ENCODE data around the gene ZBTB16. TPM values are rescaled to one million over a fixed set of nuclear protein-coding genes. Genes with fewer than 3 reads are reported as not detected.

ZBTB16 gene
- total and polyA plus RNA-seq, 10 donors: 1.5 to 85.6 (median 42.1) TPM

GRCh38 chr11:114257621-114258558 is 198.4 kb downstream of the ZBTB16 start:
- Histone ChIP-seq H3K9me3 (no peaks in the 10 kb centered on the region), H3K27ac (peak overlapping the region in 6 of 8 donors; percentile 8 to 66 (median 55)), H3K4me1 (peaks cover 4 to 55% (median 36%) of the 10 kb centered on the region in 6 donors), H3K27me3 (replicated peaks in 1 of 7) (peaks cover 0 to 7% (median 0%) of the 10 kb centered on the region in 7 donors), H3K36me3 (peaks cover 0 to 32% (median 0%) of the 10 kb centered on the region in 6 donors), H3K4me3 (no peak overlapping the region)
- 72 to 83% (median 73%) methylated on average over 21 to 29 of the region's 29 CpGs for WGBS, 5 donors
- intact Hi-C loops (cut with DNase I; ENCODE audit: low total_unique reads): loop anchor here (10.0 kb wide), 1 partner anchor 63 kb away; no protein-coding TSS in a partner anchor
- DNase-seq: peak; percentile 82
- TF ChIP-seq POLR2A (IDR thresholded peaks at IDR 0.05) (no peak), POLR2AphosphoS5 (IDR thresholded peaks at IDR 0.05) (peak; percentile 36 to 75 (median 63)), CTCF (IDR thresholded peaks at IDR 0.05 in 8 of 11, conservative IDR thresholded peaks at IDR 0.05 in 3 of 11) (peak in 2 of 11 experiments; percentile 9 to 22)

- peaks cover 0 to 14% (median 0%) of the 10 kb centered on the region in 7 donors for H3K27me3 ChIP-seq (replicated peaks in 1 of 7)
- no peak for DNase-seq
- no peaks in the 10 kb centered on the region for H3K9me3 ChIP-seq
- peaks cover 0 to 24% (median 0%) of the 10 kb centered on the region in 6 donors for H3K36me3 ChIP-seq
- H3K27ac ChIP-seq: peak overlapping the region in 5 of 8 donors; percentile 26 to 66 (median 60)
- WGBS, 5 donors: 35 to 53% (median 50%) methylated on average over 7 of the region's 7 CpGs
- H3K4me1 ChIP-seq: peaks cover 4 to 60% (median 38%) of the 10 kb centered on the region in 6 donors
- intact Hi-C loops (cut with DNase I; ENCODE audit: low total_unique reads): loop anchor here (10.0 kb wide), 1 partner anchor 64 kb away; no protein-coding TSS in a partner anchor
- TF ChIP-seq POLR2AphosphoS5 (IDR thresholded peaks at IDR 0.05) (peak in 1 of 3 donors; percentile 57), CTCF (IDR thresholded peaks at IDR 0.05 in 8 of 11, conservative IDR thresholded peaks at IDR 0.05 in 3 of 11) (no peak)
- no peak overlapping the region for H3K4me3 ChIP-seq
Observed at GRCh38 chr11:114258696-114259095, 199.2 kb downstream of the ZBTB16 start.

- peaks cover 4 to 60% (median 38%) of the 10 kb centered on the region in 6 donors for H3K4me1 ChIP-seq
- TF ChIP-seq POLR2AphosphoS5 (IDR thresholded peaks at IDR 0.05): peak in 2 of 3 donors; percentile 12 to 70
- no peak for TF ChIP-seq POLR2A (IDR thresholded peaks at IDR 0.05)
- TF ChIP-seq CTCF (IDR thresholded peaks at IDR 0.05 in 8 of 11, conservative IDR thresholded peaks at IDR 0.05 in 3 of 11): no peak
- H3K27me3 ChIP-seq (replicated peaks in 1 of 7): peaks cover 0 to 18% (median 0%) of the 10 kb centered on the region in 7 donors
- 40 to 59% (median 52%) methylated on average over 8 to 10 of the region's 10 CpGs for WGBS, 5 donors
- H3K27ac ChIP-seq: peak overlapping the region in 4 of 8 donors; percentile 43 to 66 (median 62)
- H3K36me3 ChIP-seq: peaks cover 0 to 20% (median 0%) of the 10 kb centered on the region in 6 donors
- no peak for DNase-seq
- H3K9me3 ChIP-seq: no peaks in the 10 kb centered on the region
- no peak overlapping the region for H3K4me3 ChIP-seq
- intact Hi-C loops (cut with DNase I; ENCODE audit: low total_unique reads): loop anchor here (10.0 kb wide), 1 partner anchor 64 kb away; no protein-coding TSS in a partner anchor
Observed at GRCh38 chr11:114259124-114259526, 199.6 kb downstream of the ZBTB16 start.

Measured in spleen (tissue), 11 donors.